ENCODE results near the gene MYZAP. TPM values are rescaled to one million over a fixed set of nuclear protein-coding genes. Genes with fewer than 3 reads are reported as not detected.
A peak's percentile ranks its signal among the peaks of the same experiment; 100 is the strongest.

The MYZAP gene
- total RNA-seq, 4 donors from 2014 or later: 0.98 to 9.3 (median 2.7) TPM

DNA sequence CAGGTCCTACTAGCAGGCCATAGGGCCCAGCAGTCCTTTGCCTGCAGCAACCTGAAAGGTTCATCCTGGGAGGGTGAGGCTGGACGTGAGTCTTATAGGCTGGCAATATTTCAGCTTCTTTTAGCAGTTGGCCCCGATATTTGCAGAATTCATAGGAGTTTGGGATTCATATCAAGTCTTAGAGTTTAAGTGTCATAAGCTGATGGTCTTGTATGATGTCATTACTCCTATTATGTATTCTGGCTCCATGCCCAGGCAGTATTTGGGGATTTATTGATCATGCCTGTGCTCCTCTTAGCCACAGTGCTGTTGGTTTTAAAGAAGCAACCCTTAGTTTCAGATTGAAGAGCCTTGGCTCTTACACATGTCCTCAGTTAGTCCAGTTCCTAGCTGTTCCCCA, 73.5 kb downstream of the MYZAP start:
- DNase-seq (ENCODE audit: low spot score in 2 of 2): no peak
- Histone ChIP-seq H3K36me3 (no peaks in the 10 kb centered on the region), H3K27me3 (no peaks in the 10 kb centered on the region), H3K4me3 (no peak overlapping the region), H3K27ac (no peak overlapping the region), H3K4me1 (peaks cover 0 to 14% (median 0%) of the 10 kb centered on the region in 4 donors), H3K9me3 (no peaks in the 10 kb centered on the region)
- 63 to 72% methylated on average over 2 of the region's 2 CpGs for WGBS, 2 donors
- TF ChIP-seq EP300 (IDR thresholded peaks at IDR 0.05) (no peak), POLR2A (IDR thresholded peaks at IDR 0.05) (no peak)
- TF ChIP-seq, protein P1, sequence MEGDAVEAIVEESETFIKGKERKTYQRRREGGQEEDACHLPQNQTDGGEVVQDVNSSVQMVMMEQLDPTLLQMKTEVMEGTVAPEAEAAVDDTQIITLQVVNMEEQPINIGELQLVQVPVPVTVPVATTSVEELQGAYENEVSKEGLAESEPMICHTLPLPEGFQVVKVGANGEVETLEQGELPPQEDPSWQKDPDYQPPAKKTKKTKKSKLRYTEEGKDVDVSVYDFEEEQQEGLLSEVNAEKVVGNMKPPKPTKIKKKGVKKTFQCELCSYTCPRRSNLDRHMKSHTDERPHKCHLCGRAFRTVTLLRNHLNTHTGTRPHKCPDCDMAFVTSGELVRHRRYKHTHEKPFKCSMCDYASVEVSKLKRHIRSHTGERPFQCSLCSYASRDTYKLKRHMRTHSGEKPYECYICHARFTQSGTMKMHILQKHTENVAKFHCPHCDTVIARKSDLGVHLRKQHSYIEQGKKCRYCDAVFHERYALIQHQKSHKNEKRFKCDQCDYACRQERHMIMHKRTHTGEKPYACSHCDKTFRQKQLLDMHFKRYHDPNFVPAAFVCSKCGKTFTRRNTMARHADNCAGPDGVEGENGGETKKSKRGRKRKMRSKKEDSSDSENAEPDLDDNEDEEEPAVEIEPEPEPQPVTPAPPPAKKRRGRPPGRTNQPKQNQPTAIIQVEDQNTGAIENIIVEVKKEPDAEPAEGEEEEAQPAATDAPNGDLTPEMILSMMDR (IDR thresholded peaks at IDR 0.05): no peak

- H3K27me3 ChIP-seq: no peaks in the 10 kb centered on the region
- H3K9me3 ChIP-seq: no peaks in the 10 kb centered on the region
- WGBS, 2 donors: 82 to 85% methylated on average over 4 of the region's 4 CpGs
- H3K36me3 ChIP-seq: no peaks in the 10 kb centered on the region
- DNase-seq (ENCODE audit: low spot score in 2 of 2): no peak
- H3K4me3 ChIP-seq: no peak overlapping the region
- TF ChIP-seq POLR2A (IDR thresholded peaks at IDR 0.05): no peak
- no peak for TF ChIP-seq EP300 (IDR thresholded peaks at IDR 0.05)
- TF ChIP-seq, protein P1 (IDR thresholded peaks at IDR 0.05): no peak
- no peak overlapping the region for H3K27ac ChIP-seq
- peaks cover 0 to 14% (median 0%) of the 10 kb centered on the region in 4 donors for H3K4me1 ChIP-seq
These were observed 74.2 kb downstream of the MYZAP start for GRCh38 chr15:57665939-57666338.

DNA sequence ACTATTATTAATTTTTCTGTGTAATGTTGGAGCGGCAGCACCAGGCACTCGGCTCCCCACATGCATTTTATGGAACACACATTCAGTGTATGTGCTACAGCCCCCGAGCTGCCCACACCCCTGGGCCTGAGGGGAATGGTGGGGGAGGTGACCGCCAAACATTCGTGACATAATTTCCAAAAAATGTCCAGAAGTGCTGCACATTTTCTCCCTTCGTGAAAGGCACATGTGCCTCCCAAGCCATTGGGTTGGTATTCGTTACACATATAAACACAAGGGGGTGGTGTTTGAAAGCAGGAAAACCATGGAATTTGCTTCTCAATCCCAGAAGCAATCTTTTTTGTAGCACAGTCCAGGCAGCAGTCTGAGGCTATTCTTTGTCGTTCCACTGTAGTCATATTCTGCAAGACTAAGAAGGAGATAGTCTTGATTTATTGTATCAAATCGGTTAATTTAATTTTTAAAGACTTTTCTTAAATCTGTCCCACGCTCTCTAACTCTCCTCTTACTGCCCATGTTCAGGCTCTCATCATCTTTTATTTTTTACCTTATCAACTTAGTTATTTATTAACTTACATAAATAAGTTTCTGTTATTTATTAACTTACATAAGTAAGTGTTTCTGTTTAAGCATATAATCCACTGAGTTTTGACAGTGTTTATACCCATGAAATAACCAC, 75.6 kb downstream of the MYZAP start:
- H3K4me3 ChIP-seq: no peak overlapping the region
- no peak overlapping the region for H3K27ac ChIP-seq
- 21 to 28% methylated on average over 10 of the region's 10 CpGs for WGBS, 2 donors

GRCh38 chr15:57668016-57668415, 76.3 kb downstream of the MYZAP start:
- H3K4me3 ChIP-seq: no peak overlapping the region
- no peaks in the 10 kb centered on the region for H3K27me3 ChIP-seq
- no peak overlapping the region for H3K27ac ChIP-seq
- H3K4me1 ChIP-seq: peaks cover 0 to 14% (median 0%) of the 10 kb centered on the region in 4 donors
- no peak for DNase-seq (ENCODE audit: low spot score in 2 of 2)
- no peaks in the 10 kb centered on the region for H3K9me3 ChIP-seq
- no peaks in the 10 kb centered on the region for H3K36me3 ChIP-seq
- TF ChIP-seq, protein P1 (IDR thresholded peaks at IDR 0.05): no peak
- TF ChIP-seq EP300 (IDR thresholded peaks at IDR 0.05) (no peak), POLR2A (IDR thresholded peaks at IDR 0.05) (no peak)
- WGBS, 2 donors: 47 to 49% methylated on average over 4 of the region's 4 CpGs

More for the DNA sequence above, 75.6 kb downstream of the MYZAP start:
- H3K9me3 ChIP-seq: no peaks in the 10 kb centered on the region
- TF ChIP-seq POLR2A (IDR thresholded peaks at IDR 0.05) (no peak), EP300 (IDR thresholded peaks at IDR 0.05) (peak in 1 of 2 donors; percentile 39)
- TF ChIP-seq, protein P1 (IDR thresholded peaks at IDR 0.05): peak in 4 of 5 experiments; percentile 31 to 61 (median 44)
- H3K4me1 ChIP-seq: peaks cover 0 to 14% (median 0%) of the 10 kb centered on the region in 4 donors
- no peak for DNase-seq (ENCODE audit: low spot score in 2 of 2)
- no peaks in the 10 kb centered on the region for H3K27me3 ChIP-seq
- H3K36me3 ChIP-seq: no peaks in the 10 kb centered on the region

DNA sequence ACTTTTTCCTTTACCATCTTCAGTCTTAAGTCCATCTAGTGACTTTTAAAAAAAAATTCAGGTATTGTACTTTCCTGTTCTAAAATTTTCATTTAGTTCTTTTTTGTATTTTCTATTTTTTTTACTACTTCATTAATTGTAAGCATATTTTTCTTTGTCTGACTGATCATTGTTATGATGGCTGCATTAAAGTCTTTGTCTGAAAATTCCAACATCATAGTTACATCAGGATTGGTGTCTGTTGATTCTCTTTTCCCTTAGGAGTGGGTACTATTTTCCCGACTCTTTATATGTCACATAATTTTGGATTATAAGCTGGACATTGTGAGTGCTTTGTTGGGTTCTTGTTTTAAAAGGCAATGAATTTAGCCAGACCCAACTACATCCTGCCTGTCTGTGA, 79.9 kb downstream of the MYZAP start:
- Histone ChIP-seq H3K9me3 (no peaks in the 10 kb centered on the region), H3K4me1 (peaks cover 0 to 14% (median 0%) of the 10 kb centered on the region in 4 donors), H3K27ac (no peak overlapping the region), H3K27me3 (no peaks in the 10 kb centered on the region), H3K36me3 (no peaks in the 10 kb centered on the region), H3K4me3 (no peak overlapping the region)
- WGBS, 2 donors: 0 to 3% methylated on average over 1 of the region's 1 CpG
- no peak for DNase-seq (ENCODE audit: low spot score in 2 of 2)
- TF ChIP-seq EP300 (IDR thresholded peaks at IDR 0.05) (no peak), POLR2A (IDR thresholded peaks at IDR 0.05) (no peak)
- TF ChIP-seq, protein P1 (IDR thresholded peaks at IDR 0.05): no peak
